COLO668 (cell line): ENCODE measurements around the gene GATAD2A.
A peak's percentile ranks its signal among the peaks of the same experiment; 100 is the strongest.
"Not testable (repeated sequence)": the region's sequence is repeated elsewhere in the genome, so short reads cannot be mapped to it uniquely, and the experiment has no call there.

ENCODE experiments used
- DNase-seq: peaks from one replicate; lab custom pipeline; 2025; ENCODE audit not compliant: unreplicated experiment; lab: John Stamatoyannopoulos, UW

GATAD2A gene

GRCh38 chr19:19388568-19389555 lies 16.6 kb upstream of the GATAD2A start:
- DNase-seq, result no peak

GRCh38 chr19:19389683-19390082 lies 15.8 kb upstream of the GATAD2A start:
- DNase-seq, result not testable (repeated sequence)

GRCh38 chr19:19394333-19394732 lies 11.1 kb upstream of the GATAD2A start:
- not testable (repeated sequence) for DNase-seq

- no peak for DNase-seq
These were observed 5.6 kb upstream of the GATAD2A start for GRCh38 chr19:19399733-19400433.

GRCh38 chr19:19402656-19403372 lies 2.7 kb upstream of the GATAD2A start:
- no peak for DNase-seq

- no peak for DNase-seq
These were observed 2.0 kb upstream of the GATAD2A start for GRCh38 chr19:19403373-19403901.

- peak; percentile 40 for DNase-seq
These were observed 749 bp downstream of the GATAD2A start for GRCh38 chr19:19405971-19406877.

- DNase-seq, result peak; percentile 7
These were observed 1.6 kb downstream of the GATAD2A start for GRCh38 chr19:19406878-19407632.

- no peak for DNase-seq
These were observed 2.1 kb downstream of the GATAD2A start for GRCh38 chr19:19407633-19407930.

GRCh38 chr19:19409205-19409604 lies 3.7 kb downstream of the GATAD2A start:
- no peak for DNase-seq

- DNase-seq, result no peak
These were observed 4.2 kb downstream of the GATAD2A start for GRCh38 chr19:19409631-19410030.

GRCh38 chr19:19410553-19411550 lies 5.4 kb downstream of the GATAD2A start:
- DNase-seq, result no peak

- no peak for DNase-seq
These were observed 10.8 kb downstream of the GATAD2A start for GRCh38 chr19:19416280-19416679.

- no peak for DNase-seq
These were observed 11.6 kb downstream of the GATAD2A start for GRCh38 chr19:19417046-19417445.

- no peak for DNase-seq
These were observed 12.3 kb downstream of the GATAD2A start for GRCh38 chr19:19417628-19418245.

GRCh38 chr19:19418555-19419260 lies 13.2 kb downstream of the GATAD2A start:
- DNase-seq, result no peak

GRCh38 chr19:19420570-19421298 lies 15.3 kb downstream of the GATAD2A start:
- no peak for DNase-seq
